Testis (tissue), 3 donors: ENCODE data around the gene CTIF. TPM values are rescaled to one million over a fixed set of nuclear protein-coding genes. Genes with fewer than 3 reads are reported as not detected.

Source experiments
- DNase-seq: peaks from one replicate; pipeline ENCODE4 v3.0.0-alpha.2; 2019
- H3K27ac ChIP-seq, 2 donors: fragments of 200-600 bp; sonication (generic); one replicate each; pipeline ENCODE4 v1.5.1; 2019
- H3K27me3 ChIP-seq: fragments of 200-600 bp; sonication (generic); one replicate; pipeline ENCODE4 v1.5.1; 2019
- H3K36me3 ChIP-seq: fragments of 200-600 bp; sonication (generic); one replicate; pipeline ENCODE4 v1.5.1; 2017; ENCODE audit warnings: low read depth; ENCODE audit errors: missing control alignments
- H3K4me1 ChIP-seq: fragments of 200-600 bp; sonication (generic); one replicate; pipeline ENCODE4 v1.5.1; 2019
- H3K4me3 ChIP-seq, 2 donors: fragments of 200-600 bp; sonication (generic); one replicate each; pipeline ENCODE4 v1.5.1; 2017 to 2019
- H3K9me3 ChIP-seq: fragments of 200-600 bp; sonication (generic); one replicate; pipeline ENCODE4 v1.5.1; 2017
- POLR2A ChIP-seq: fragments of 450-650 bp; IDR thresholded peaks from one replicate; pipeline ENCODE4 v1.6.1; 2017; ENCODE audit warnings: antibody characterized with exemption, mild to moderate bottlenecking, moderate library complexity
- WGBS, 2 donors: methylation state at CpG; one replicate each; pipeline ENCODE4 v1.1.5; 2018; 5-methylcytosine and 5-hydroxymethylcytosine counted together
- intact Hi-C: fragments of 100-400 bp; cut with DNase I; formaldehyde crosslinking; loops from one replicate; pipeline ENCODE4 v1.15.1; 2023; ENCODE audit warnings: low total_unique reads
- polyA plus RNA-seq: library from polyadenylated mRNA; stranded (reverse); fragments of 350-450 nt; fragmentation: Illumina TruSeq; extraction: RNeasy Lipid Tissue Mini Kit (QIAGEN cat#74804); gene quantifications from one replicate; pipeline ENCODE4 v1.2.3, GENCODE V29; 2014; ENCODE audit warnings: low read depth, low replicate concordance; ENCODE audit not compliant: insufficient read depth
- total RNA-seq, 2 donors: library from RNA; depleted of rRNA; stranded (reverse); fragments of >200 nt; gene quantifications; one replicate each; pipeline ENCODE4 v1.2.3, GENCODE V29; 2016
- TF ChIP-seq, protein P1 (sequence below), 3 experiments: fragments of 450-650 bp in 2 of 3; fragments of 200-600 bp in 1 of 3; sonication (generic) in 1 of 3; IDR thresholded peaks; one replicate each; pipeline ENCODE4 v1.5.1; 2016 to 2019; ENCODE audit warnings: antibody characterized with exemption in 3 of 3, mild to moderate bottlenecking in 2 of 3, moderate library complexity in 1 of 3

CTIF gene
- total and polyA plus RNA-seq, 3 donors from 2014 or later = 33.8 to 41.5 (median 35.6) TPM

DNA sequence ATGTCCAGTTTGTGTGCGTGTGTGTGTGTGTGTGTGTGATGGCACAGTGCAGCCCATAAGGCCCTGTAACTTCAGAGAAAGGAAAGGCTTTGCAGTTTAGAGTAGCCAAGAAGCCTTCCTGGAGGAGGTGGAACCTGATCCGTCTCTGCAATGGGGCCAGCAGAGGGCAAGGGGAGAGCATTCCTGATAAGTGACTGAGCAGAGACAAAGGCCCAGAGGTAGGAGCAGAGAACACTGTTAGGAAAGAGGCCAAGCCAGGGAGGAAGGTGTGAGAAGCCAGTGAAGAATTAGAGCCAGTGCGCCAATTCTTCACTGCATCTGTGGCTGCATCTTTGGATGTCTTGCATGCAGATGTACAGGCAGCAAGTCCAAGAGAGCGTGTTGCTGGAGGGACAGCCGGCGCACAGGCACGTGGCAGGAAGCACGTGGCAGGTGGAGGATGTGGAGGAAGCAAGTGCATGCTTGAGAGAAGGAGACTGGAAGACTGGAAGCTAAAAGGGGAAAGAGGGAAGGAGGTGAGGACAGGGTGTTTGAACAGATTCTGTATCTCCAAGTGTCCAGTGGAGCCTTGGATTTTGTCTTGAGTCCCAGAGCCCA, 196.3 kb downstream of the CTIF start:
- no peak for TF ChIP-seq POLR2A
- TF ChIP-seq, protein P1, sequence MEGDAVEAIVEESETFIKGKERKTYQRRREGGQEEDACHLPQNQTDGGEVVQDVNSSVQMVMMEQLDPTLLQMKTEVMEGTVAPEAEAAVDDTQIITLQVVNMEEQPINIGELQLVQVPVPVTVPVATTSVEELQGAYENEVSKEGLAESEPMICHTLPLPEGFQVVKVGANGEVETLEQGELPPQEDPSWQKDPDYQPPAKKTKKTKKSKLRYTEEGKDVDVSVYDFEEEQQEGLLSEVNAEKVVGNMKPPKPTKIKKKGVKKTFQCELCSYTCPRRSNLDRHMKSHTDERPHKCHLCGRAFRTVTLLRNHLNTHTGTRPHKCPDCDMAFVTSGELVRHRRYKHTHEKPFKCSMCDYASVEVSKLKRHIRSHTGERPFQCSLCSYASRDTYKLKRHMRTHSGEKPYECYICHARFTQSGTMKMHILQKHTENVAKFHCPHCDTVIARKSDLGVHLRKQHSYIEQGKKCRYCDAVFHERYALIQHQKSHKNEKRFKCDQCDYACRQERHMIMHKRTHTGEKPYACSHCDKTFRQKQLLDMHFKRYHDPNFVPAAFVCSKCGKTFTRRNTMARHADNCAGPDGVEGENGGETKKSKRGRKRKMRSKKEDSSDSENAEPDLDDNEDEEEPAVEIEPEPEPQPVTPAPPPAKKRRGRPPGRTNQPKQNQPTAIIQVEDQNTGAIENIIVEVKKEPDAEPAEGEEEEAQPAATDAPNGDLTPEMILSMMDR (IDR thresholded peaks at IDR 0.05) = no peak
- no peaks in the 10 kb centered on the region for H3K27me3 ChIP-seq
- 72 to 74% methylated on average over 8 of the region's 8 CpGs for WGBS, 2 donors
- H3K27ac ChIP-seq = no peak overlapping the region
- no peaks in the 10 kb centered on the region for H3K36me3 ChIP-seq
- peaks cover 14% of the 10 kb centered on the region for H3K4me1 ChIP-seq
- intact Hi-C loops = no loop called here
- no peak for DNase-seq
- H3K4me3 ChIP-seq = no peak overlapping the region
- no peaks in the 10 kb centered on the region for H3K9me3 ChIP-seq

DNA sequence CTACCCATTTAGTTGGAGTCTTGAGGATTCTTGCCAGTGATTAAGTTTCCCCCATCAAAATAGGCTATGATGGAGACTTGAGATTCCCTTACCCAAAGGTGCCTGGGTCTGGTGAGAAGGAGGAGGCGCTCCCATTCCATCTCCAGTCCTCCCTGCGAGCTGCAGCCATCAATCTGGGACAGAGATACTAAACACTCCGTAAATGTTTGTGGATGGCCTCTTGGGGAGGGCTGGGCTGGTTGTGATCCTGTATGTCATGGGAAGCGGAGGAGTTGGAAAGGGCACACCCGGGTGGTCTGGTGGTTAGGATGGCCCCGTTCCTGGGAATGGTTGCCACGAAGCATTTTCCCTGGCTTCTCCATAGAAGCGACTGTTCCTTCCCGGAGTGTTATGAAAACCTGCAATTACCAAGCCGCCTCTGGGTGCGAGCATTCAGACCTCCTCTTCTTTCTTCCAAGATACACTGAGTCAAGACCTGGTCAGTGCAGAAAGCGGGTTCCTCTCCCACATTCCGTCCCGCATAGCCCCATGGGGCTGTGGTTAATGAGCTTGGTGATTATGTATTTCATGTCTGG, 196.9 kb downstream of the CTIF start:
- H3K4me3 ChIP-seq = no peak overlapping the region
- H3K4me1 ChIP-seq = peaks cover 14% of the 10 kb centered on the region
- TF ChIP-seq, protein P1 (IDR thresholded peaks at IDR 0.05) = no peak
- TF ChIP-seq POLR2A = no peak
- intact Hi-C loops = no loop called here
- 73 to 81% methylated on average over 11 to 14 of the region's 14 CpGs for WGBS, 2 donors
- DNase-seq = no peak
- no peaks in the 10 kb centered on the region for H3K27me3 ChIP-seq
- H3K36me3 ChIP-seq = no peaks in the 10 kb centered on the region
- H3K9me3 ChIP-seq = no peaks in the 10 kb centered on the region
- no peak overlapping the region for H3K27ac ChIP-seq

DNA sequence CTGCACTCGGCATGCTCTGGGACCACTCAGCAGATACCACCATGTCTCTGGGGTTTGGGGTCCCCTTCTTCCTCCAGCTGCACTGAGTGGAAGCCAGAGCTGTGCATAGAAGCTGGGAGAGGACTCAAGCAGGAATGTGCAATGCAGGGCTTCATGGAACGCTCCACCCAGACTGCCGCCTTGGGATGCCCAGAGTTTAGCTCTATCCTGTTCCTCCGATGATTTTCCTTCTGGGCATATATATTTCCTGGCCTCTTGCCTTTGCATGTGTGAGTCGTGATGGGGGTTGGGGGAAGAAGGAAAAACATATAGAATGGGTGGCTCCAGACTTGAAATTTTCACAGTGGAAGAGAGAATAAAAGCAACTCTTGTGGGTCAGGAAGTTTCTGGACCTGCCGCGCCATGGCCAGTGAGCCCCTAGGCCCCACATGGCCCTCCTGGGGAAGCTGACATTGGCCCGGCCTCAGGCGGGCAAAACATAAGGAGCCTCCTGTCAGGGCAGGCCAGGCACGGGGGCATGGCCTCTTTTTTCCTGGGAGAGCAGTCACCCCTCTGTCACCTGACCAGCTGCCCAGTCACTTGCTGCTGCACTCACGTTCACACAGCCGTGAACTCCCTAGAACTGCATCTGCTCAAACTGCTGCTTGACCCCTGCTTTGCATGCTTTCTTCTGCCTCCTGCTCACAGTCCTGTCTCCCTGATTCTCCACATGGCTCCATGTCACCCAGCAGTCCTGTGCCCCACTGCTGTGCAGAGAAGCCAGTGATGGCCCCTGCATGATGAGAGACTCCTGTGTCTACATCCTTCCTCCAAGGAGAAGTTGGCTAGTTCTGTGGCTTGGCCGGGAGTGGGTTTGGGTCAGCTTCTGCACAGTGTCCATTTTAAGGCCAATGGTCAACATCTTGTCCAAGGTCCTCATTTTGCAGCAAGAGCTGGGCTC, 197.8 kb downstream of the CTIF start:
- DNase-seq = no peak

GRCh38 chr18:48739266-48740067, 200.6 kb downstream of the CTIF start:
- WGBS, 2 donors = 84 to 96% methylated on average over 14 to 17 of the region's 17 CpGs
- intact Hi-C loops = no loop called here
- DNase-seq = no peak
- Histone ChIP-seq H3K36me3 (no peaks in the 10 kb centered on the region), H3K27me3 (no peaks in the 10 kb centered on the region), H3K27ac (no peak overlapping the region), H3K4me1 (peaks cover 9% of the 10 kb centered on the region), H3K9me3 (no peaks in the 10 kb centered on the region), H3K4me3 (no peak overlapping the region)
- no peak for TF ChIP-seq POLR2A
- TF ChIP-seq, protein P1 (IDR thresholded peaks at IDR 0.05) = no peak

More for the DNA sequence above, 197.8 kb downstream of the CTIF start:
- Histone ChIP-seq H3K36me3 (no peaks in the 10 kb centered on the region), H3K27ac (no peak overlapping the region), H3K4me1 (peaks cover 14% of the 10 kb centered on the region), H3K9me3 (no peaks in the 10 kb centered on the region), H3K4me3 (no peak overlapping the region), H3K27me3 (no peaks in the 10 kb centered on the region)
- TF ChIP-seq POLR2A = no peak
- TF ChIP-seq, protein P1 (IDR thresholded peaks at IDR 0.05) = no peak
- WGBS, 2 donors = 81 to 87% methylated on average over 11 to 13 of the region's 13 CpGs
- intact Hi-C loops = no loop called here
